ENCODE data around the gene PCSK7. TPM values are rescaled to one million over a fixed set of nuclear protein-coding genes. Genes with fewer than 3 reads are reported as not detected.
"Not testable (repeated sequence)": the region's sequence is repeated elsewhere in the genome, so short reads cannot be mapped to it uniquely, and the experiment has no call there.

The PCSK7 gene
- total RNA-seq, 4 donors from 2014 or later = 136 to 244 (median 171) TPM

DNA sequence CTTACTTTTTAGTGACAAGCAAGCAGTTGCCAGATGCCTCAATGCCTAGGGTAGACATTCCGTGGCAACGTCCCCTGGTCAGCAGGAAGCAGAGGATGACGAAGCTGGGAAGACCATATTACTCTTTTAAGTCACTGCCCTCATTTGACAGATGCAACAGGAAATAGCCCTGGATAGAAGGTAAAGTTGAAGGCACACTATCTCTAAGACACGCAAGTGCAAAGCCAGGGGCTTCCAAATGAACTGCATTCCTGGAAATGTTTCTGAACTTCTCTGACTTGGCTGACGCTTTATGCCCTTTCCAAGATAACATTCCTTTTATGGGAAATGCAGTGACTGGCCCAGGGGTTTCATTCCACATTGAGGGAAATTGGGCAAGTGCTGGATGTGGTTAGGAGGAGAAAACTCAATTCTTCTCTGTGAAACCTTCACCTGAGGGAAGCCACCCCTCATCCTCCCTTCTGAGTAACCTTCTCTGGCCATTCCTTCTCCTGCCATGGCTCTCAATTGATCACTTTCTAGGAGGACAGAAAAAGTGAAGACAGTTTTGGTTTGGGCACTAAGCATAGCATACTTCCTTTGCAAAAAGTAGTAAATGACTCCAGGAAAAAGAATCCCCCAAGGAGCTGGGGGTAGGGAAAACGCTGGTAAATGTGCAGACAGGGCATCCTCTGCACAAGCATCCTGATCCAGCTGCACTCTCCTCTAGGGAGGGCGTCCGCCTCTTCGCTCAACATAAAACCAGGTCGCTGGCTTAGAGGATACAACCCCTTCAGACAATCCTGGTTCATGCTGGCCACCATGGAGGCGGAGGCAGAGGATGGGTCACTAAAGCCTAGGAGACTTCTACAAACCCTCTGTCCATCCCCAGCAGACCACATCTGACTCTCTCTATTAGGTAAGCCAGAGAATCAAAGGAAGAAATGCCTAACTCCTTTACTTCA lies 14.5 kb downstream of the PCSK7 start:
- no peaks in the 10 kb centered on the region for H3K27me3 ChIP-seq
- TF ChIP-seq, protein P1, sequence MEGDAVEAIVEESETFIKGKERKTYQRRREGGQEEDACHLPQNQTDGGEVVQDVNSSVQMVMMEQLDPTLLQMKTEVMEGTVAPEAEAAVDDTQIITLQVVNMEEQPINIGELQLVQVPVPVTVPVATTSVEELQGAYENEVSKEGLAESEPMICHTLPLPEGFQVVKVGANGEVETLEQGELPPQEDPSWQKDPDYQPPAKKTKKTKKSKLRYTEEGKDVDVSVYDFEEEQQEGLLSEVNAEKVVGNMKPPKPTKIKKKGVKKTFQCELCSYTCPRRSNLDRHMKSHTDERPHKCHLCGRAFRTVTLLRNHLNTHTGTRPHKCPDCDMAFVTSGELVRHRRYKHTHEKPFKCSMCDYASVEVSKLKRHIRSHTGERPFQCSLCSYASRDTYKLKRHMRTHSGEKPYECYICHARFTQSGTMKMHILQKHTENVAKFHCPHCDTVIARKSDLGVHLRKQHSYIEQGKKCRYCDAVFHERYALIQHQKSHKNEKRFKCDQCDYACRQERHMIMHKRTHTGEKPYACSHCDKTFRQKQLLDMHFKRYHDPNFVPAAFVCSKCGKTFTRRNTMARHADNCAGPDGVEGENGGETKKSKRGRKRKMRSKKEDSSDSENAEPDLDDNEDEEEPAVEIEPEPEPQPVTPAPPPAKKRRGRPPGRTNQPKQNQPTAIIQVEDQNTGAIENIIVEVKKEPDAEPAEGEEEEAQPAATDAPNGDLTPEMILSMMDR (IDR thresholded peaks at IDR 0.05) = no peak
- no peak for TF ChIP-seq POLR2A (IDR thresholded peaks at IDR 0.05)
- H3K27ac ChIP-seq = peak overlapping the region; percentile 49 to 86 (median 68)
- H3K36me3 ChIP-seq = peaks cover 0 to 82% (median 0%) of the 10 kb centered on the region in 3 donors
- no peak for DNase-seq
- peaks cover 0 to 38% (median 7%) of the 10 kb centered on the region in 4 donors for H3K4me1 ChIP-seq
- H3K4me3 ChIP-seq = no peak overlapping the region
- H3K9me3 ChIP-seq = no peaks in the 10 kb centered on the region

DNA sequence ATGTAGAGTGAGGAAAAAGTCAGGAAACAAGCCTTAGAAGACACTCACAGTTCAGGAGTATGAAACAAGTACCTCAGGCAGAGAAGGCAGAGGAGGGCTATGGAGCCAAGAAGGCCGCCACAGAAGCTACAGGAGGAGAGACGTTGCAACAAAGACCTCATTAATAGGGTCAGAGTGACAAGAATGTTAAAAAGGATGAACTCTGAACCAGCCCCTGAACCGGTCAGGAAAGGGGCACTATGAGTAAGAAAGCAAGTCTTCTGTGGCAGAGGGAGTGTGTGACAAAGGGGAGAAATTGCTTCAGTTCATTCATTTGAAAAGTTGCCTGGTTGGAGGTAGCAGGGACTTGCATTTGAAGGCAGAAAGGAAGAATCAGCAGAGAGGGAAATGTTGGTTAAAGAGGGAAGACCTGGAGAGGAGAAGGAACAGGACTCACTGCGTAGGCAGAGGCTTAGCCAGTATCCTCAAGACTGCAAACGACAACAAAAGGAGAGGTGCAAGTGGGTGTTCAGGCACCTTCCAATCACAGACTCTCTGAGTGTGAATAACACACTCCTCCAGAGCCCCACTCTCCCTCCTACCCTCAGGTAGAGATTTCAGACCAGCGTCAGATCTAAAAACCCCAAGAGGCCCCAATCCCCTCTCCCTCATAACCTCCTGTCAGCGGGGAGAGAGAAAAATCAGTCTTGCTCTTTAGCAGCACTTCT lies 17.3 kb downstream of the PCSK7 start:
- DNase-seq = no peak
- TF ChIP-seq, protein P1 (IDR thresholded peaks at IDR 0.05) = no peak
- peaks cover 0 to 9% (median 0%) of the 10 kb centered on the region in 4 donors for H3K4me1 ChIP-seq
- H3K36me3 ChIP-seq = peaks cover 0 to 87% (median 0%) of the 10 kb centered on the region in 3 donors
- H3K27me3 ChIP-seq = no peaks in the 10 kb centered on the region
- no peak overlapping the region for H3K27ac ChIP-seq
- no peak overlapping the region for H3K4me3 ChIP-seq
- H3K9me3 ChIP-seq = no peaks in the 10 kb centered on the region

DNA sequence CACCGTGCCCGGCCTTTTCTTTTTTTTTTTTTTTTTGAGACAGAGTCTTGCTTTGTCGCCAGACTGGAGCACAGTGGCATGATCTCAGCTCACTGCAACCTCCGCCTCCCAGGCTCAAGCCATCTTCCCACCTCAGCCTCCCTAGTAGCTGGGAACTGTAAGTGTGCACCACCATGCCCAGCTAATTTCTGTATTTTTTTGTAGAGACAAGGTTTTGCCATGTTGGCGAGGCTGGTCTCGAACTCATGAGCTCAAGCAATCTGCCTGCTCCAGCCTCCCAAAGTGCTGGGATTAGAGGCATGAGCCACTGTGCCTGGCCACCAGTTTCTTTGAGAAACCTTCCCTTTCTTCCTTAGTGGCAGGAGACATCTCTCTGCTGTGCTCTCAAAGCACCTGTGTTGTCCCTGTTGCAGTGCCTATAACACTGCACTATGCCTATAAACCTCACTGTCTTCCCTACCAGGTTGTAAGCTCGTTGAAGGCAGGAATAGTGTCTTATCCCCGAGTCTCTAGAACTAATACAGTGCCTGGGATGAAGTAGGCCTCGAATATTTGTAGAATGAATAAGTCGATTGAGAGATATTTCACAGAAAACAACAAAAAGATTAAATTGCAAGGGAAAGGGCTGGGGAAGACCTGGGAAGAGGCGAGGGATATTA lies 19.0 kb downstream of the PCSK7 start:
- H3K4me1 ChIP-seq = no peaks in the 10 kb centered on the region
- TF ChIP-seq, protein P1 (IDR thresholded peaks at IDR 0.05) = no peak
- TF ChIP-seq POLR2A (IDR thresholded peaks at IDR 0.05) = no peak

DNA sequence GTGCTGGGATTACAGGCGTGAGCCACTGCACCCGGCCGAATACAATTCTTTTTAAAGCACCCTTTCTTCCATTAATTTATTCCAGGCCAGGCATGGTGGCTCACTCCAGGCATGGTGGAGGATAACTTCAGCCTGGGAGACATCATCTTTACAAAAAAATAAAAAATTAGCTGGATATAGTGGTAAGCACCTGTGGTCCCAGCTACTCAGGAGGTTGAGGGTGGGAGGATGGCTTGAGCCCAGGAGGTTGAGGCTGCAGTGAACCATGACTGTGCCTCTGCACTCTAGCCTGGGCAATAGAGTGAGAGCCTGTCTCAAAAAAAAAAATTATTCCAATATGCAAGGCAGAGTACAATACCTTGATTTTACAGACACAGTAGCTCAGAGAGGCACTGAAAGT lies 21.3 kb downstream of the PCSK7 start:
- TF ChIP-seq, protein P1 (IDR thresholded peaks at IDR 0.05) = no peak
- no peak for TF ChIP-seq POLR2A (IDR thresholded peaks at IDR 0.05)
- peaks cover 0 to 51% (median 0%) of the 10 kb centered on the region in 3 donors for H3K36me3 ChIP-seq
- no peaks in the 10 kb centered on the region for H3K27me3 ChIP-seq
- no peak overlapping the region for H3K27ac ChIP-seq
- DNase-seq = no peak
- H3K4me1 ChIP-seq = no peaks in the 10 kb centered on the region
- no peaks in the 10 kb centered on the region for H3K9me3 ChIP-seq
- H3K4me3 ChIP-seq = no peak overlapping the region

More for the DNA sequence above, 19.0 kb downstream of the PCSK7 start:
- Histone ChIP-seq H3K9me3 (no peaks in the 10 kb centered on the region), H3K36me3 (peaks cover 0 to 72% (median 0%) of the 10 kb centered on the region in 3 donors), H3K27me3 (no peaks in the 10 kb centered on the region), H3K27ac (no peak overlapping the region), H3K4me3 (no peak overlapping the region)
- no peak for DNase-seq

DNA sequence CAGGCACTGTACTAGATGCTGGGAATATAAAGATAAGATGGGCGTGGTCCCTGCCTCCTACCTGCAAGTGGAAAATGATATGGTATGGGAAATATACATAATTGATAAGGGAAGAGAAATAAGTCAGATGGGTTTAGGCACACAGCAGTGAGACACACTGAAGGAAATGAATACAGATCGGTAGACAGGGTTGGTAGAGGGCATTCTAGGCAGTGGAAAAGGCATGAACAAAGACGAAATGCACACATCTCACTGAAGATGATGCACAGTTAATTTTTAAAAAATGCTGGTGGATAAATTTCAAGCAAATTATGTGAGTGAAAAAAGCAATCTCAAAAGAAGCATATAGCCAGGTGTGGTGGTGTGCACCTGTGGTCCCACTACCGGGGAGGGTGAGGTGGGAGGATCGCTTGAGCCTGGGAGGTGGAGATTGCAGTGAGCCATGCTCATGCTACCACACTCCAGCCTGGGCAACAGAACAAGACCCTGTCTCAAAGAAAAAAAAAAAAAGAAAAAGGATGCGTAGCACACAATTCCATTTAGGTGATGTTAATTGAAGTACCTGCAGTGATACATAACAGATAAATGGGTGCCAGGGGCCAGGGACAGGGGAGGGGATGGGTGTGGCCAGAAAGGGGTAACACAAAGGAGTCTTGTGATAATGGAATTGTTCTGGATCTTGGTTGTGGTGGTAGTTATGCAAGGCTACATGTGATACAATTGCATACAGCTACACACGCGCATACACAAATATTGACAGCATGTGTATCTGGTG lies 22.3 kb downstream of the PCSK7 start:
- peaks cover 0 to 51% (median 0%) of the 10 kb centered on the region in 3 donors for H3K36me3 ChIP-seq
- H3K4me1 ChIP-seq, DNase-seq, H3K4me3 ChIP-seq, H3K27me3 ChIP-seq, H3K9me3 ChIP-seq, H3K27ac ChIP-seq: not testable (repeated sequence)

DNA sequence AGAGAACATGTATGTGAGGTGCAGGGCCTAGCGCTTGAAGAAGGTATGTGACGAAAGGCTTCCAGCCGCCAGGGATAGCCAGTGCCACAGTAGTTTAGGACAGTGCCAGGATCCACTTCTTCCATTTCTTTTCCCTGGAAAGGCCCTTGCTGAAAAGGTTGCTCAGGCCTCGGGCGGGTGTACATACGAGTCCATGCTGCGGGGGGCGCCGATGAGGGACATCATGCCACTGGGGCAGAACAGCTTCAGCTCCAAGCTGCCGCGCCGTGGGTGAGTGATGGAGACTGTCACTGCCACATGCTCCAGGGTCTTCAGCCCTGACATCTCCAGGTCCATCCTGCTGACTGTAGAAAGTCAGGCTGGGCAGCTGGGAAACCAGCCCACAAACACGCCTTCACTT lies 23.2 kb downstream of the PCSK7 start:
- H3K27ac ChIP-seq, DNase-seq, H3K27me3 ChIP-seq, H3K4me3 ChIP-seq, H3K9me3 ChIP-seq, H3K4me1 ChIP-seq: not testable (repeated sequence)
- H3K36me3 ChIP-seq = peaks cover 0 to 52% (median 0%) of the 10 kb centered on the region in 3 donors

DNA sequence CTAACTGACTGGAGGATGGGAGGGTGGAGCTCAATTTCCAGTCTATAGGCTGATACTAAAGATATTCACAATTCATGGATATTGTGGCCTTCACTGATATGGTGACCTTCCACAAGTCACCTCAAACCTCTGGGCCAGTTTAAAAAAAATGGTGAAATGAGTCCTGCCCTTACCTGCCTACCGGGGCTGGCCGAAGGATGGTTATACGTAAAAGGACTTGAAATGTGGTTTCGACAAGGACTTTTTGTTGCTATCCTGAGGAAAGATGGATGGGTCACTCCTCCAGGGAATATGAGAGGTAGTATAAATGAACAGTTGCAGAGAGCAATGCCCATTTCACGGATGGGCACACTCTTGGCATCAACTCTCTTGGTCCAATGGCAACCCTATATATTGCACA lies 24.4 kb downstream of the PCSK7 start:
- not testable (repeated sequence) for H3K27me3 ChIP-seq, H3K27ac ChIP-seq, H3K9me3 ChIP-seq, H3K4me1 ChIP-seq, H3K4me3 ChIP-seq, DNase-seq
- H3K36me3 ChIP-seq = peaks cover 0 to 48% (median 0%) of the 10 kb centered on the region in 3 donors

DNA sequence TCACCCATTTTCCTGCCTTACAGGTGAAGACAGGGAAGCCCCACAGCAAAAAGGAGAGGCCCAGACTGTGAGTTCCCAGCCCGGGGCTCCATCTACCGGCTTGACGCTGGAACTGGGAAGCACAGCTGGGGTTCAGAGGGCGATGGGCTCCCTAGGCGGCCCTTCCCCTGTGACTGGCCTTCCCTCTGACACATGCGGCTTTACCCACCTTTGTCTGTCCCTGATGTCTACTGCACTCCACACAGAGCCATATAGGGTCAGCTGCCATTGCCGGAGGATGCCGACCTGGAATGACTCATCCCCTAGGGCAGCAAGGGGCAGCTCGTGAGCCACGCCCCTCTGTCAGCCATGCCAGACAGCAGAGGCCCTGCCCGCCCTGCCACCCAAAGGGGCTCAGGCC lies 25.0 kb downstream of the PCSK7 start:
- not testable (repeated sequence) for H3K4me3 ChIP-seq, H3K9me3 ChIP-seq, H3K4me1 ChIP-seq, H3K27me3 ChIP-seq, H3K27ac ChIP-seq, DNase-seq
- H3K36me3 ChIP-seq = peaks cover 0 to 46% (median 0%) of the 10 kb centered on the region in 3 donors

DNA sequence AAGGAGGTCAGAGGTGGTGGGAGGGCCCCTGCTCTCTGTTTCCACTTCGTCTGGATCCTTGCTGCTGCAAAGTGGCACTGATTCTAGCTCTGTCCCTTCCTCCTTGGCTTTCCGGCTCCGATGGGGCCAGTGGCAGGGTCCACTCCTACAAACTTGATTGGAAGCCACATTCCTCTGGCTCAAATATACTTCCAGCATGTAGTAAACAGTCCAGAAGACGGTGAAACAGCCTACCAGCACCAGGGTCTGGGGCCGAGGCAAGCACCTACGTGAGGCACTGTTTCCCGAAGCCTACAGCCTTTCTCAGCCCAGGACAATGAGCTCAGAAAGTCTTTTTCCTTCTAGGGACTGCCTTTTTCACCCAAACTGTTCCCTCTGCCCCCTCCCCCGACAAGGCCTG lies 25.8 kb downstream of the PCSK7 start:
- peak overlapping the region in 1 of 4 donors; percentile 61 for H3K27ac ChIP-seq
- not testable (repeated sequence) for H3K9me3 ChIP-seq, H3K4me1 ChIP-seq, H3K4me3 ChIP-seq, DNase-seq, H3K27me3 ChIP-seq
- H3K36me3 ChIP-seq = peaks cover 0 to 44% (median 0%) of the 10 kb centered on the region in 3 donors
